Posterior cingulate gyrus (tissue), 11 donors: ENCODE data around the gene RALGDS.
"Not testable (repeated sequence)": the region's sequence is repeated elsewhere in the genome, so short reads cannot be mapped to it uniquely, and the experiment has no call there.

Experiments
- DNase-seq, 10 donors: peaks; one replicate each; pipeline versions ENCODE4 v3.0.0 to v3.0.0-alpha.2; 2020 to 2021; ENCODE audit warnings: mixed read lengths in 3 of 10
- intact Hi-C: fragments of 100-400 bp; cut with DNase I; formaldehyde crosslinking; loops from one replicate; pipeline ENCODE4 v1.15.1; 2023

Gene RALGDS

DNA sequence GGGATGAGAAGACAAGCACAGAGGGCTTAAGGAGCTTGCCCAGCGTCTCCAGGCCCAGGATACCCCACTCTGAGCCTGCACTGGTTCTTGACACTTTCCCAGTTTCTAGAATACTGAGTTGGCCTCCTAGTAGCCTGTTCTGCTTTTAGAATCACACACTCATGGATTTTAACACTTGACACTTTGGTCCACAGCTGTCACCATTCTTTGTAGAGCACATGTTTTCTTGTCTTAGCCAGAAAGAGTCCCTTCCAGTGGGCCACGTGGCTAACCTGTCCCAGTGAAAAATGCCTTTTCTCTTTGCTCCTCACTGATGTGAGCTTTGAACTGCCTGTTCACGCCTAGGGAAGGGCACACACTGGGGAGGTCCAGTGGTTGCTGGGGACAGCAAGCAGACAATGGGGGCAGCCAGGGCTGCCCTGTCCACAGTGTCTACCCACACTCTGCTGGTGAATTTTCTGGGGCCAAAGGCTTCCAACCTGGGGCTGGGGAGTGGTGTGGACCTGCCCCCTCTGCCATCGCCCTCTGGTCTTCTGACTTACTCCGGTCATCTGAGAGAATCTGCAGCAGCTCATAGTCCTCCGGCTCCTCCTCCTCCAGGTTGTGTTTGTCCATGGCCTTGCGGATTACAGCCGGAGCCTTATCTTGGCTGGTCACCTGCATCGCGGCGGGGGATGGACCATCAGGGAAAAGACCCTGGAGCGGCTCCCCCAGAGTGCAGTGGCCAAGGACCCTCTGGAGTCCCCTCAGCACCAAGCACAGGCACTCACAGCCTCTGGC is 21.1 kb downstream of the RALGDS start:
- intact Hi-C loops, result loop anchor here (5.0 kb wide), 2 partner anchors 43 to 53 kb away; no protein-coding TSS in a partner anchor
- peak in 3 of 10 donors; percentile 13 to 71 (median 68) for DNase-seq

DNA sequence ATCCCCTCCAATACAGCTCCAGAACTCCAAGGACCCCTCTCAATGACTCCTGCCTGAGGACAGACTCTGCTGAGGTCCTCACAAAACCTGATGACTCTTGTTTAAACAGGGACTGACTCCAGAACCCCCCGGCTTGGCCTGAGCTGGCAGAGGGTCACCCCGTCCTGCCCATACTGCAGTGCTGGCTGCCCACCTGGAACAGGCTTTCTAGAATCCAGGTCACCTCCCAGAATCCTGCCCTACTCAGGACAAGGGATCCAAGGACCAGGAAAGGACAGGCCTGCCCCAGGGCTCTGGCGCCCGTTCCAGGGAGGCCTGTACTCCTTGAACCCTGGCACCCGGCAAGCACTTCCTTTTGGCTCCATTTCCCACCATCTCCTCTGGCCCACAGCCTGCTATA is 22.2 kb downstream of the RALGDS start:
- intact Hi-C loops, result loop anchor here (5.0 kb wide), 1 partner anchor 42 kb away; no protein-coding TSS in a partner anchor
- peak in 2 of 10 donors; percentile 46 to 73 for DNase-seq

DNA sequence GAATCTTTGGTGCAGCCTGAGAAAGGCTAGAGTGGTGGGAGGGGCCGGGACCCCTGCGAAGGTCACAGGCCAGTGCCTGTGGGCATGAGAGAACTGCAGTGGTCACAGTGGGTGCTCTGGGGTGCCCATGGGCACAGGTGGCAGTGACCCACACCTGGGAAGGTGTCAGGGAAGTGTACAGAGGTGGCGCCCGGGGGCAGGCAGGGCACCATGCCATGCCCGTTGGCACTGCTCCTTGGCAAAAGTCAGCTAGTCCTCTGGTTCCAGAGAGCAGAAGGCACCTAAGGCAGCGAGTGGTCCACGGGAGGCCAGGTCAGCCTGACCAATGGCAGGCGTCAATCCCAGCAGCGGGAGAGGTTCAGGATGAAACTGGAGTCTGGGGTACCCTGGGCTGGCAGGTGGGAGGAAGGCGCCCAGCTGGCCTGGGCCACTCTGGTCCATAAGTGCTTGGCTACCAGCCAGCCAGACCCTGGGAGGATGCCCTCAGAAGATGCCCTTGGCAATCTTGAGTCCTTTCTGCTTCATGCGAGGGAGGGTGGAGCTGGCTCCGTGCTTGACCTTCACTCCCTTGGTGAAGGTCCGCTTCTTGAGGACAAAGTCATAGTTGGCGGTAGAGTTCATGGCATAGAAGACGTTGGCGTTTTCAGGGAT is 22.8 kb downstream of the RALGDS start:
- intact Hi-C loops, result loop anchor here (5.0 kb wide), 1 partner anchor 41 kb away; no protein-coding TSS in a partner anchor
- DNase-seq, result peak in 3 of 10 donors; percentile 25 to 72 (median 69)

GRCh38 chr9:133094842-133095393 is 26.1 kb downstream of the RALGDS start:
- intact Hi-C loops, result loop anchor here (5.0 kb wide), 1 partner anchor 38 kb away; no protein-coding TSS in a partner anchor
- no peak for DNase-seq

GRCh38 chr9:133094351-133094750 is 26.7 kb downstream of the RALGDS start:
- intact Hi-C loops, result not testable (repeated sequence)

GRCh38 chr9:133090752-133091385 is 30.2 kb downstream of the RALGDS start:
- DNase-seq, result peak in 2 of 10 donors; percentile 30 to 36
- intact Hi-C loops, result no loop called here

More at GRCh38 chr9:133094351-133094750, 26.7 kb downstream of the RALGDS start:
- peak in 2 of 10 donors; percentile 59 to 61 for DNase-seq

- intact Hi-C loops, result no loop called here
- peak in 1 of 10 donors; percentile 35 for DNase-seq
Observed at GRCh38 chr9:133090187-133090586, 30.9 kb downstream of the RALGDS start.

- peak in 2 of 10 donors; percentile 30 to 55 for DNase-seq
- intact Hi-C loops, result no loop called here
Observed at GRCh38 chr9:133089271-133089671, 31.8 kb downstream of the RALGDS start.

- DNase-seq, result no peak
- intact Hi-C loops, result no loop called here
Observed at GRCh38 chr9:133088756-133089155, 32.3 kb downstream of the RALGDS start.

DNA sequence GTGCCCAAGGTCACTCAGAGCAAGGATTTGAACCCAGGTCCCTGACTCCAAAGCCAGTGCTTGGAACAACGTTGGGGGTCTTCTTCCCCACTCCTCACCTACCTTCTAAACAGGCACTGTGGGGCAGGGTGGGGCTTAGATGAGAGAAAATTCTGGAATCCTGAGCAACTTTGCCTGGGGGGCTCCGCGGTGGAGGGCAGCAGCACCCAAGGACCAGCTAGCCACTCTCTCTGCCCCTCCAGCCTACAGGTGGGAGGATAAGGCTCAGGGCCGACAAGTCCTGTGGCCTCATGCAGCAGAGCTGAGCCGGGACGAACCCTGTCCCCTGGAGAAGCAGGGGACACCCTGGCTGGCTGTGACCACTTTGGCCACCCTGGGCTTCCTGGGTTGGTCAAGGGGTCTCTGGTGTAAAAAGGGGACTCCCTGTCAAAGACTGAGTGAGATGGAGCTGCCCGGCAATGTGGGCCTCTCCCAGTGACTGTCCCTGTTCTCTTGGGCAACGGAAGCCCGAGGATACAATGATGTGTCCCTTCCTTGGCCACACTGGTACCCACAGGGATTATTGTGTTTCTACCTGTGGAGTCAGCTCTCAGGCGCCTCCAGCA is 32.8 kb downstream of the RALGDS start:
- peak in 2 of 10 donors; percentile 50 to 67 for DNase-seq
- intact Hi-C loops, result no loop called here

DNA sequence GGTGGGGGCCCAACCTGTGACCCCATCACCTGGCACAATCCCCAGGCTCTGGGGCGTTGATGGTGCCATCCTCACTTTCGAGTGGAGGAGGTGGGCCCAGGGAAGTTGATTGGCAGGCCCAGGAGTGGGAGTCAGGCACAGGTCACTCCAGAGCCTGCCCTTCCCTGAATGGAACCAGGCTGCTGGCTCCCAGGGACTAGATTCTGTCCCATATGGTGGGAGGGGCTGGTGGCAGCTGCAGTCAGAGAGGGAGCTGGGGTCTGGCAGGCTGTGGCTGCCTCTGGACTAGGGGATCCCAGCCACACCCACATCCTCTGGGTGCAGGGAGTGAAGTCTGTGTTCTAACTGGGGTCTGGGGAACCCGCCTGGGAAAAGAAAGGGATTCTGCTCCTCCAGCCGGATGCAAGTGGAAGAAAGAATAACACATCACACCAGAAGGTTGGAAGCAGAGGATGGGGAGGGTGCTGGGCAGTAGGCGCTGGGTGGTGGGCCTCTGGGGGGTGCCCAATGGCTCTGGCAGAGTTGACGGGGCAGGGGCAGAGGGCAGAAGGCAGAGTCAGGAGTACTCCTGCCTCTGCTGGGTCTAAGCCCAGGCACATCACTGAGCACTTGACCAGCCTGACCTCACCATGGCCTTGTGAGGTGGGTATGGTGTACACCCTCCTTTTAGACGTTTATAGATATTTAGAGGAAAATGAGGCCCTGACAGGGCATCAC is 33.5 kb downstream of the RALGDS start:
- peak in 3 of 10 donors; percentile 48 to 80 (median 59) for DNase-seq
- intact Hi-C loops, result no loop called here

DNA sequence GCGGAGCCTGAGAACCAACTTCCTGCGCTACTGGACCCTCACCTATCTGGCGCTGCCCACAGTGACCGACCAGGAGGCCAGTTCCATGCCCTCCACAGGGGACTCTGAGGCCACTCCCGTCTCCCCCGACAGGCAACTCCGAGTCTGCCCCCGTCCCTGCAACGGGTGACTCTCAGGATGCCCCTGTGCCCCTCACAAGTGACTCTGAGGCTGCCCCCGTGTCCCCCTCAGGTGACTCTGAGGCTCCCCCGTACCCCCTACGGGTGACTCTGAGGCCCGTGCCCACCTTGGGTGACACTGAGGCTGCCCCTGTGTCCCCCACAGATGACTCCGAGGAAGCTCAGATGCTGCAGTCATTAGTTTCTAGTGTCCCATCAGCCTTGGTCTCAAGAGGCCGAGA is 34.1 kb downstream of the RALGDS start:
- peak in 1 of 10 donors; percentile 46 for DNase-seq
- intact Hi-C loops, result no loop called here

- DNase-seq, result peak in 1 of 10 donors; percentile 66
- intact Hi-C loops, result not testable (repeated sequence)
Observed at GRCh38 chr9:133086212-133086860, 34.7 kb downstream of the RALGDS start.

GRCh38 chr9:133083688-133084087 is 37.4 kb downstream of the RALGDS start:
- peak in 1 of 10 donors; percentile 53 for DNase-seq
- intact Hi-C loops, result not testable (repeated sequence)

DNA sequence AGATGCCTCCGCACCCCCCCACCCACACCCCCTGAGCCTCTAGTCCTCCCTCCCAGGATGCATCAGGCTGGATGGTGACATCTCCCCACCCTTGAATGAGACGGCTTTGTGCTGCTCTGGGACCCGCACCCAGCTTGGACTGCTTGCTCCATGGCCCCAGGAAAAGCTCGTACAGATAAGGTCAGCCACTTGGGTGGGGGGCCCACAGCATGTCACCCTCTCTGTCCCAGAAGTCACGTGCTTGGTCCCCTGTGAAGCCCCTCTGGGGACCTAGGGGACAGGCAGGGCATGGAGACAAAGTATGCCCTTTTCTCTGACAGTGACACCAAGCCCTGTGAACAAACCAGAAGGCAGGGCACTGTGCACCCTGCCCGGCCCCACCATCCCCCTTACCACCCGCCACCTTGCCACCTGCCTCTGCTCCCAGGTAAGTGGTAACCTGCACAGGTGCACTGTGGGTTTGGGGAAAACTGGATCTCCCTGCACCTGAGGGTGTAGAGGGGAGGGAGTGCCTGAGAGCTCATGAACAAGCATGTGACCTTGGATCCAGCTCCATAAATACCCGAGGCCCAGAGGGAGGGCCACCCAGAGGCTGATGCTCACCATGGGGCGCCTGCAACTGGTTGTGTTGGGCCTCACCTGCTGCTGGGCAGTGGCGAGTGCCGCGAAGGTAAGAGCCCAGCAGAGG is 38.9 kb downstream of the RALGDS start:
- DNase-seq, result peak in 2 of 10 donors; percentile 55 to 69
- intact Hi-C loops, result not testable (repeated sequence)

GRCh38 chr9:133080786-133081779 is 40.0 kb downstream of the RALGDS start:
- DNase-seq, intact Hi-C loops: not testable (repeated sequence)

DNA sequence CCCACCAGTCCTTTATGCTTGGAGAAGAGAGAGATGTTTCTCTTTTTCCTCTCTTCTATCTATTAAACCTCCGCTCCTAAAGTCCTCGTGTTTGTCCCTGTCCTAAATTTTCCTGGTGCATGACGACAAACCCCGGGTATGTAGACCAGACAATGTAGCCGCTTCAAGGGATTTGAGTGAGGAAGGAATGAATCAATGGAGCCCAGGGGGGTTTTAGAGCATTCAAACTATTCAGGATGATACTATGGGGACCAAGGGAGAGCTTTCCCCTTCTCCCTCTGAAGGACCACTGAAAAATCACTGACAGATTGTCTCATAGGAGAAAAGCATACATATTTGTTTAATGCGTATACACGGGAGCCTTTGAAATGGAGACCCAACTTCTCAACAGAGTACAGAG is 40.9 kb downstream of the RALGDS start:
- intact Hi-C loops, result no loop called here
- DNase-seq, result no peak
